K562 (cell line): ENCODE data around the gene MBD5. TPM values are rescaled to one million over a fixed set of nuclear protein-coding genes. Genes with fewer than 3 reads are reported as not detected.

Source experiments
- ATAC-seq: fragments of 200-7000 bp; cut with Tn5 transposase; 3 replicates; pipeline ENCODE4 v1.9.1; 2020; ENCODE audit warnings: moderate library complexity
- BruUV-seq: library from RNA; stranded (reverse); fragments of 400-500 nt; replicated peaks from 2 replicates; lab custom pipeline; 2021; lab: Mats Ljungman, UMichigan
- CTCF ChIA-PET: fragments of 300-600 bp; formaldehyde crosslinking; extraction: SDS; loops from one replicate; lab custom pipeline; 2021; ENCODE audit warnings: low intra/inter-chr PET ratio; lab: Yijun Ruan, JAX
- POLR2A ChIA-PET: fragments of 300-600, 350-650 bp; sonication (Branson Sonifier 250); formaldehyde crosslinking; extraction: SDS; loops from one replicate; lab custom pipeline; 2021; ENCODE audit warnings: antibody characterized with exemption, inconsistent platforms; lab: Yijun Ruan, JAX
- DNase-seq, 4 experiments: peaks; one replicate each; pipeline versions ENCODE4 v3.0.0 to v3.0.0-alpha.2; 2011 to 2018; ENCODE audit warnings: low spot score in 3 of 4, mixed read lengths in 3 of 4; ENCODE audit errors: extremely low read depth in 1 of 4
- FAIRE-seq: peaks from 2 replicates; lab custom pipeline; 2011; peaks lifted over from hg19 to GRCh38; lab: Jason Lieb, UNC
- H2AFZ ChIP-seq: 2 replicates; pipeline ENCODE4 v1.6.0; 2011; ENCODE audit warnings: low read depth, low read length, control low read depth, inconsistent platforms
- H3K27ac ChIP-seq: fragments of 200-600 bp; 3 replicates; pipeline ENCODE4 v1.8.0; 2011; ENCODE audit warnings: low read depth, mild to moderate bottlenecking, control low read depth, inconsistent platforms, low read length, moderate library complexity, mixed read lengths; ENCODE audit errors: extremely low read depth
- H3K27me3 ChIP-seq, 2 experiments: fragments of 300-600 bp in 1 of 2; 2 replicates in 1 of 2; 3 replicates in 1 of 2; pipeline versions ENCODE4 v1.6.0 to v1.8.0; 2011; ENCODE audit warnings: inconsistent platforms in 2 of 2, low read length in 2 of 2, mild to moderate bottlenecking in 1 of 2, mixed read lengths in 1 of 2, moderate library complexity in 1 of 2; ENCODE audit not compliant: control insufficient read depth in 2 of 2, insufficient read depth in 2 of 2
- H3K36me3 ChIP-seq: fragments of 300-600 bp; 3 replicates; pipeline ENCODE4 v1.8.0; 2011; ENCODE audit warnings: mild to moderate bottlenecking, low read length, inconsistent platforms; ENCODE audit not compliant: control insufficient read depth, insufficient read depth
- H3K4me1 ChIP-seq, 2 experiments: fragments of 200-600 bp in 1 of 2; replicated peaks in 1 of 2; 2 replicates in 1 of 2; 3 replicates in 1 of 2; pipeline versions ENCODE4 v1.5.1 to v1.8.0; 2011; ENCODE audit warnings: inconsistent platforms in 2 of 2, low read length in 2 of 2, mild to moderate bottlenecking in 1 of 2, mixed read lengths in 1 of 2, moderate library complexity in 1 of 2; ENCODE audit not compliant: control insufficient read depth in 2 of 2, insufficient read depth in 2 of 2
- H3K4me2 ChIP-seq: 2 replicates; pipeline ENCODE4 v1.6.1; 2011; ENCODE audit warnings: low read length, control low read depth, inconsistent platforms, mixed read lengths; ENCODE audit not compliant: insufficient read depth
- H3K4me3 ChIP-seq: fragments of 200-600 bp; sonication (generic), shearing (Covaris generic); 2 replicates; pipeline ENCODE4 v1.5.1; 2016; ENCODE audit warnings: control low read depth, inconsistent platforms
- H3K79me2 ChIP-seq: fragments of 200-600 bp; 3 replicates; pipeline ENCODE4 v1.8.0; 2011; ENCODE audit warnings: low read length, inconsistent platforms; ENCODE audit not compliant: control insufficient read depth, insufficient read depth
- H3K9ac ChIP-seq, 2 experiments: 2 replicates each; pipeline versions ENCODE4 v1.6.0 to v1.6.1; 2011; ENCODE audit warnings: low read depth in 2 of 2, low read length in 2 of 2, control low read depth in 1 of 2, inconsistent platforms in 1 of 2, mild to moderate bottlenecking in 1 of 2, mixed read lengths in 1 of 2; ENCODE audit not compliant: insufficient read depth in 1 of 2
- H3K9me1 ChIP-seq: one replicate; pipeline ENCODE4 v1.6.0; 2011; ENCODE audit warnings: inconsistent platforms, mild to moderate bottlenecking, low read length, moderate library complexity; ENCODE audit not compliant: control insufficient read depth, insufficient read depth
- H3K9me3 ChIP-seq: replicated peaks from 2 replicates; pipeline ENCODE4 v1.5.1; 2011; ENCODE audit warnings: low read depth, low read length, inconsistent platforms; ENCODE audit not compliant: control insufficient read depth, insufficient read depth
- H4K20me1 ChIP-seq: replicated peaks from 2 replicates; pipeline ENCODE4 v1.6.1; 2011; ENCODE audit warnings: low read length, inconsistent platforms, mixed read lengths; ENCODE audit not compliant: control insufficient read depth, insufficient read depth
- CREBBP ChIP-seq: IDR thresholded peaks from one replicate; pipeline ENCODE4 v1.6.1; 2012; ENCODE audit warnings: low read depth, mild to moderate bottlenecking, control low read depth, inconsistent platforms, low read length
- TCF3 ChIP-seq: sonication (generic); formaldehyde crosslinking; IDR thresholded peaks from 2 replicates; pipeline ENCODE4 v1.4.0; 2020; ENCODE audit warnings: mild to moderate bottlenecking, missing genetic modification reagents
- TEAD1 ChIP-seq, 2 experiments: fragments of 450-650 bp in 1 of 2; sonication (generic) in 1 of 2; formaldehyde crosslinking; IDR thresholded peaks; 2 replicates each; pipeline versions ENCODE4 v1.4.0 to v1.8.0; 2020 to 2022; ENCODE audit warnings: mild to moderate bottlenecking in 2 of 2, missing genetic modification reagents in 1 of 2
- TEAD4 ChIP-seq, 2 experiments: sonication (generic) in 1 of 2; formaldehyde crosslinking in 1 of 2; IDR thresholded peaks; 2 replicates each; pipeline versions ENCODE4 v1.6.1 to v1.8.0; 2012 to 2022; ENCODE audit warnings: borderline replicate concordance in 1 of 2, inconsistent platforms in 1 of 2, low read length in 1 of 2, mild to moderate bottlenecking in 1 of 2, missing genetic modification reagents in 1 of 2
- XRCC4 ChIP-seq: IDR thresholded peaks from one replicate; pipeline ENCODE4 v1.6.1; 2011; ENCODE audit not compliant: insufficient read depth, insufficient read length; ENCODE audit errors: extremely low read depth
- ZNF316 ChIP-seq: fragments of 450-650 bp; IDR thresholded peaks from 2 replicates; pipeline ENCODE4 v1.6.1; 2016
- WGBS: fragments of 100-300 bp; shearing (Covaris generic); methylation state at CpG from one replicate; pipeline ENCODE4 v1.1.6; 2016; ENCODE audit warnings: low coverage, mixed read lengths; ENCODE audit not compliant: insufficient coverage; ENCODE audit errors: missing lambda C conversion rate; 5-methylcytosine and 5-hydroxymethylcytosine counted together
- in situ Hi-C: fragments of 300-500 bp; cut with MboI; formaldehyde crosslinking; loops from 4 replicates; pipeline ENCODE4 v1.15.0; 2018; ENCODE audit warnings: inconsistent platforms, mixed read lengths
- intact Hi-C: fragments of 100-400 bp; cut with micrococcal nuclease; formaldehyde crosslinking; loops from 2 replicates; pipeline ENCODE4 v1.14.2; 2022
- polyA plus RNA-seq, 8 experiments: library from polyadenylated mRNA; depleted of rRNA in 4 of 8; stranded (reverse) in 5 of 8; unstranded in 3 of 8; fragments of >200 nt; fragmentation: Nextera tagmentation in 2 of 8; fragmentation: Illumina TruSeq in 1 of 8; extraction: Ambion mirVana in 2 of 8; extraction: Trizol in 1 of 8; gene quantifications; 2 replicates each; pipeline versions ENCODE4 v1.2.1 to v1.2.3, GENCODE V29; 2011 to 2014; ENCODE audit warnings: inconsistent platforms in 1 of 8, missing spikeins in 1 of 8
- total RNA-seq, 7 experiments: library from RNA; depleted of rRNA in 6 of 7; stranded (reverse); fragments of >200 nt in 6 of 7; fragmentation: Illumina TruSeq in 2 of 7; extraction: Trizol in 2 of 7; gene quantifications; 2 replicates each; pipeline versions ENCODE4 v1.2.1 to v1.2.3, GENCODE V29; 2011 to 2021; ENCODE audit warnings: low replicate concordance in 1 of 7
- TF ChIP-seq, protein P1 (sequence below): fragments of 250-450 bp; sonication (Bioruptor Pico); IDR thresholded peaks from 2 replicates; pipeline ENCODE4 v1.5.0; 2020; ENCODE audit warnings: mild to moderate bottlenecking, borderline replicate concordance
- TF ChIP-seq, protein P2 (sequence below): fragments of 450-650 bp; IDR thresholded peaks from 2 replicates; pipeline ENCODE4 v1.6.1; 2016; ENCODE audit warnings: antibody characterized with exemption

MBD5 gene
- total and polyA plus RNA-seq, 9 of the 15 experiments (the other 6 are each of a cell fraction or from before 2014, with no cell fraction given) = 3.4 to 14.5 (median 9.0) TPM

DNA sequence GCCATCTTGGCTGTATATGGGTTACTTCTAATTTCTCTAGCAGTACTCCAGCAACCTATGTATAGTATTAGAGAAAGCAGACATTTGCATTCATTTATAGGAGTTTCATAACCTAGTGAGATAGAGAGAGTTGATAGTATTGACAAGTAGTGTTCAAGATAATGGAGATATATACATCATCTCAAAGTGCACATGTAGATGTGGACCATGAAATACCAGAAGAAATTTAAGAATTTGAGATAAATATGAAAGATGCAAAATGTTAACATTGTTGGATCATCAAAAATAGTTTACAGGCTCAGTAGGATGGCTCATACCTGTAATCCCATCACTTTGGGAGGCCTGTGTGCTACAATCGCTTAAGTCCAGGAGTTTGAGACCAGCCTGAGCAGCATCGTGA is 243.0 kb downstream of the MBD5 start:
- no TSS peak for BruUV-seq
- in situ Hi-C loops (no loop called here), intact Hi-C loops (no loop called here)
- no peaks in the 10 kb centered on the region for H4K20me1 ChIP-seq
- 4% methylated on average over 2 of the region's 2 CpGs for WGBS
- no peak for DNase-seq
- H2AFZ ChIP-seq = no peak overlapping the region
- H3K4me3 ChIP-seq = no peak overlapping the region
- no peaks in the 10 kb centered on the region for H3K36me3 ChIP-seq
- H3K9me3 ChIP-seq = no peaks in the 10 kb centered on the region; the same call in 1 of the 2 replicates
- no peaks in the 10 kb centered on the region for H3K27me3 ChIP-seq
- POLR2A ChIA-PET = no interaction called here
- CTCF ChIA-PET = no interaction called here
- no peak for TF ChIP-seq XRCC4
- no peak for TF ChIP-seq TEAD1 (CRISPR knock-in tag; IDR thresholded peaks at IDR 0.05)
- TF ChIP-seq, protein P1, sequence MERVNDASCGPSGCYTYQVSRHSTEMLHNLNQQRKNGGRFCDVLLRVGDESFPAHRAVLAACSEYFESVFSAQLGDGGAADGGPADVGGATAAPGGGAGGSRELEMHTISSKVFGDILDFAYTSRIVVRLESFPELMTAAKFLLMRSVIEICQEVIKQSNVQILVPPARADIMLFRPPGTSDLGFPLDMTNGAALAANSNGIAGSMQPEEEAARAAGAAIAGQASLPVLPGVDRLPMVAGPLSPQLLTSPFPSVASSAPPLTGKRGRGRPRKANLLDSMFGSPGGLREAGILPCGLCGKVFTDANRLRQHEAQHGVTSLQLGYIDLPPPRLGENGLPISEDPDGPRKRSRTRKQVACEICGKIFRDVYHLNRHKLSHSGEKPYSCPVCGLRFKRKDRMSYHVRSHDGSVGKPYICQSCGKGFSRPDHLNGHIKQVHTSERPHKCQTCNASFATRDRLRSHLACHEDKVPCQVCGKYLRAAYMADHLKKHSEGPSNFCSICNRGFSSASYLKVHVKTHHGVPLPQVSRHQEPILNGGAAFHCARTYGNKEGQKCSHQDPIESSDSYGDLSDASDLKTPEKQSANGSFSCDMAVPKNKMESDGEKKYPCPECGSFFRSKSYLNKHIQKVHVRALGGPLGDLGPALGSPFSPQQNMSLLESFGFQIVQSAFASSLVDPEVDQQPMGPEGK = no peak
- TF ChIP-seq, protein P2, sequence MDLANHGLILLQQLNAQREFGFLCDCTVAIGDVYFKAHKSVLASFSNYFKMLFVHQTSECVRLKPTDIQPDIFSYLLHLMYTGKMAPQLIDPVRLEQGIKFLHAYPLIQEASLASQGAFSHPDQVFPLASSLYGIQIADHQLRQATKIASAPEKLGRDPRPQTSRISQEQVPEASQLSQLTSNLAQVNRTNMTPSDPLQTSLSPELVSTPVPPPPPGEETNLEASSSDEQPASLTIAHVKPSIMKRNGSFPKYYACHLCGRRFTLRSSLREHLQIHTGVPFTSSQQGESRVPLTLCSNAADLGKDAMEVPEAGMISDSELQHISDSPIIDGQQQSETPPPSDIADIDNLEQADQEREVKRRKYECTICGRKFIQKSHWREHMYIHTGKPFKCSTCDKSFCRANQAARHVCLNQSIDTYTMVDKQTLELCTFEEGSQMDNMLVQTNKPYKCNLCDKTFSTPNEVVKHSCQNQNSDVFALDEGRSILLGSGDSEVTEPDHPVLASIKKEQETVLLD = no peak
- no peak for TF ChIP-seq TCF3 (CRISPR knock-in tag)
- TF ChIP-seq CREBBP = peak; percentile 97
- TF ChIP-seq TEAD4 (IDR thresholded peaks at IDR 0.05; ENCODE audit: low read length) = no peak
- no peak for TF ChIP-seq TEAD4 (CRISPR knock-in tag; IDR thresholded peaks at IDR 0.05; ENCODE audit: borderline replicate concordance)
- no peak for TF ChIP-seq ZNF316
- H3K79me2 ChIP-seq = no peaks in the 10 kb centered on the region
- no peaks in the 10 kb centered on the region for H3K9me1 ChIP-seq
- no peak for FAIRE-seq
- ATAC-seq = no peak
- H3K27ac ChIP-seq = no peak overlapping the region
- no peak overlapping the region for H3K4me2 ChIP-seq
- H3K9ac ChIP-seq = no peak overlapping the region
- H3K4me1 ChIP-seq = no peaks in the 10 kb centered on the region
